ENCODE measurements around the gene WDCP.

DNA sequence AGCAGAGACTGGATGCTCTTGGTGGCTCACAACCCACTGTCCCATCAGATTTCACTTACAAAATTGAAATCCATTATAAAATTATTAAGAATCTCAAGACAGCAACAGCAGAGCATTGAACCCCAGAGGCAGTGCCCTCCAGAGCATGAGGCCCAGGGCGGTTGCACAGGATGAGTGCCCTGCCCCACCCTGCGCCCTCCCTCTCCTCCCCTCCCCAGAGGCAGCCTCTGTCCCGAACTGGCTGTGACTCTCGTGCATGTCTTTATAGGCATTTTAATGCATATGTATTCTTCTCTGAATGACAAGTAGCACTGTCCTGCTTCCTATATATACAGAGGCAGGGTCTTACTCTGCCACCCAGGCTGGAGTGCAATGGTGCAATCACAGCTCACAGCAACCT is 26.9 kb downstream of the WDCP start:
- TF ChIP-seq EZH2phosphoT487 (IDR thresholded peaks at IDR 0.05; ENCODE audit: low read length) (no peak), EZH2 (optimal IDR thresholded peaks at IDR 0.05; ENCODE audit: low read depth, low read length) (no peak)
- TF ChIP-seq, protein P1, sequence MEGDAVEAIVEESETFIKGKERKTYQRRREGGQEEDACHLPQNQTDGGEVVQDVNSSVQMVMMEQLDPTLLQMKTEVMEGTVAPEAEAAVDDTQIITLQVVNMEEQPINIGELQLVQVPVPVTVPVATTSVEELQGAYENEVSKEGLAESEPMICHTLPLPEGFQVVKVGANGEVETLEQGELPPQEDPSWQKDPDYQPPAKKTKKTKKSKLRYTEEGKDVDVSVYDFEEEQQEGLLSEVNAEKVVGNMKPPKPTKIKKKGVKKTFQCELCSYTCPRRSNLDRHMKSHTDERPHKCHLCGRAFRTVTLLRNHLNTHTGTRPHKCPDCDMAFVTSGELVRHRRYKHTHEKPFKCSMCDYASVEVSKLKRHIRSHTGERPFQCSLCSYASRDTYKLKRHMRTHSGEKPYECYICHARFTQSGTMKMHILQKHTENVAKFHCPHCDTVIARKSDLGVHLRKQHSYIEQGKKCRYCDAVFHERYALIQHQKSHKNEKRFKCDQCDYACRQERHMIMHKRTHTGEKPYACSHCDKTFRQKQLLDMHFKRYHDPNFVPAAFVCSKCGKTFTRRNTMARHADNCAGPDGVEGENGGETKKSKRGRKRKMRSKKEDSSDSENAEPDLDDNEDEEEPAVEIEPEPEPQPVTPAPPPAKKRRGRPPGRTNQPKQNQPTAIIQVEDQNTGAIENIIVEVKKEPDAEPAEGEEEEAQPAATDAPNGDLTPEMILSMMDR (IDR thresholded peaks at IDR 0.05; ENCODE audit: low read length) = no peak

Measured in MM.1S (cell line).